ENCODE results near the gene SLC6A2.

Gene SLC6A2

DNA sequence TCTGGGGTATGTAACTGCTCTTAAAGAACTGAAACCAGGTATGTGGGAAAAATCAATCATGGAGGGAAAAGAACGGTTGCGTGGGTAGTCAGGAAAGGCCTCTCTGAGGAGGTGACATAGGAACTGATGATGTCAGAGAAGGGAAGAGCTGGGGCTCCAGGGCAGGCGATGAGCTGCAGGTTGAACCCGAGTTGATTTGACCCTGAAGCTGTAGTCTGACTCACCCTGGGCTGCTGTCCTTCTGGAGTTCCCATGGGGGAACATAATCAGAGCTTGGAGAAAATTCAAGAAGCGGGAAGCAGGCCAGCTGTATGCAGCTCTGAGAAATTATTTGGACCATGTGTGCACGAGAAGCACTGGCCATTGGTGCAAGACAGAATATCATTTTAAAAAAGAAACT is 16.7 kb downstream of the SLC6A2 start:
- DNase-seq (ENCODE audit: low read depth), result no peak

GRCh38 chr16:55678161-55678821 is 22.5 kb downstream of the SLC6A2 start:
- DNase-seq (ENCODE audit: low read depth), result no peak

GRCh38 chr16:55682086-55682485 is 26.3 kb downstream of the SLC6A2 start:
- no peak for DNase-seq (ENCODE audit: low read depth)

GRCh38 chr16:55685973-55686372 is 30.2 kb downstream of the SLC6A2 start:
- no peak for DNase-seq (ENCODE audit: low read depth)

DNA sequence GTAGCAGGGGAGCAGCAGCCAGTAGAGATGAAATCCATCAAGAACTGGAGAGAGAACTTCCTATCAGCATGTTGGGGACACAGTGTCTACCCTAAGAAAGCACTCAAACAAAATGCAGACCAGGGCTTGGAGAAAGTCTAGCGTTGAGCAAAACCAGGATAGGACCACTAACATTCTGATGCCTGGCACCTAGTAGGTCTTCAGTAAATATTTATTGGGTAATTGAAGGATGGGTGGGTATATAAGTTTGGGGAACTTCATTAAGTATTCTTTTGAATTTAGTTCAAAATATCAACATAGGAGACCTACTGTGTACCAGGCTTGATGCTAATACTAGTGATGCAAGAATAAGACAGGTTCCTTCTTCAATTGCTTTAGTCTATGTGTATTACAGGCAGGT is 30.9 kb downstream of the SLC6A2 start:
- DNase-seq (ENCODE audit: low read depth), result no peak

- no peak for DNase-seq (ENCODE audit: low read depth)
Observed at GRCh38 chr16:55687802-55688201, 32.0 kb downstream of the SLC6A2 start.

- DNase-seq (ENCODE audit: low read depth), result no peak
Observed at GRCh38 chr16:55690841-55691240, 35.1 kb downstream of the SLC6A2 start.

GRCh38 chr16:55691771-55692170 is 36.0 kb downstream of the SLC6A2 start:
- DNase-seq (ENCODE audit: low read depth), result no peak

DNA sequence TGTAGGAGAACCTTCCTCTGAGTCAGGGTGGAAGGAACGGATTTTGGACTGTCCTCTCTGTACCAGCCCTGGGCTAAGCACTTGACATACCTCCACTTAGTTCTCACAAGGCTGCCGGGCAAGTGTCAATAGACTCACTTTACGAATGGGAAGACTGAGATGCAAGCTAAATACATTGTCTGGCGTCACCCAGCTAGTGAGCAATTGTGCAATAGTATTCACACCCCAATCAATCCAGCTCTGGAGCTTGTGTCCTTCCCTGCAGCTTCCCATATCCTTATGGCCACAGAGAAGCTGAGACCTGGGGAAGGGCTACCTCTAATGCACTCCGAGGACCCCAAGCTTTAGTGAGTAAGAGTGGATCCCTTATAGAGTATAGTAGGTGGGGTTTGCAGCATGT is 39.8 kb downstream of the SLC6A2 start:
- DNase-seq (ENCODE audit: low read depth), result no peak

GRCh38 chr16:55697867-55698266 is 42.1 kb downstream of the SLC6A2 start:
- no peak for DNase-seq (ENCODE audit: low read depth)

GRCh38 chr16:55698331-55698730 is 42.5 kb downstream of the SLC6A2 start:
- DNase-seq (ENCODE audit: low read depth), result no peak

DNA sequence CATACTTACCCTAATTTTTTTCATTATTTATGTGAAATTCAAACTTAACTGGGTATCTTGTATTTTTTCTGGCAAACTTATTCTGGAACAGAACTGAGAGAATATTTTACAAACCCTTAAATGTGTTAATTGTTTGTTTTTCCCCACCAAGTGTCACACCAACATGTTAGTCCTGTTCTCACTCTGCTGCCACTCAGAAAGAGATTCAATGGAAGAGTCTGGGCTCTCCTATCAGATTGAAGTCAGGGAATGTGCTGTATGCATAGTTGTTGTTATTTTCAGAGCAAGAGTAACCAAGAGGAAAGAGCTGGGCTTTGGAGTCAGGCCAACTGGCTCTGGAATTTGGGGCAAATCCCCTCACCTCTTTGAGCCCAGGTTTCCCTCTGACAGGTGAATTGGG is 43.2 kb downstream of the SLC6A2 start:
- DNase-seq (ENCODE audit: low read depth), result no peak

GRCh38 chr16:55699616-55700015 is 43.8 kb downstream of the SLC6A2 start:
- no peak for DNase-seq (ENCODE audit: low read depth)

GRCh38 chr16:55700067-55700466 is 44.3 kb downstream of the SLC6A2 start:
- DNase-seq (ENCODE audit: low read depth), result no peak

GRCh38 chr16:55700961-55701360 is 45.2 kb downstream of the SLC6A2 start:
- DNase-seq (ENCODE audit: low read depth), result no peak

GRCh38 chr16:55701442-55702319 is 45.9 kb downstream of the SLC6A2 start:
- DNase-seq (ENCODE audit: low read depth), result no peak

DNA sequence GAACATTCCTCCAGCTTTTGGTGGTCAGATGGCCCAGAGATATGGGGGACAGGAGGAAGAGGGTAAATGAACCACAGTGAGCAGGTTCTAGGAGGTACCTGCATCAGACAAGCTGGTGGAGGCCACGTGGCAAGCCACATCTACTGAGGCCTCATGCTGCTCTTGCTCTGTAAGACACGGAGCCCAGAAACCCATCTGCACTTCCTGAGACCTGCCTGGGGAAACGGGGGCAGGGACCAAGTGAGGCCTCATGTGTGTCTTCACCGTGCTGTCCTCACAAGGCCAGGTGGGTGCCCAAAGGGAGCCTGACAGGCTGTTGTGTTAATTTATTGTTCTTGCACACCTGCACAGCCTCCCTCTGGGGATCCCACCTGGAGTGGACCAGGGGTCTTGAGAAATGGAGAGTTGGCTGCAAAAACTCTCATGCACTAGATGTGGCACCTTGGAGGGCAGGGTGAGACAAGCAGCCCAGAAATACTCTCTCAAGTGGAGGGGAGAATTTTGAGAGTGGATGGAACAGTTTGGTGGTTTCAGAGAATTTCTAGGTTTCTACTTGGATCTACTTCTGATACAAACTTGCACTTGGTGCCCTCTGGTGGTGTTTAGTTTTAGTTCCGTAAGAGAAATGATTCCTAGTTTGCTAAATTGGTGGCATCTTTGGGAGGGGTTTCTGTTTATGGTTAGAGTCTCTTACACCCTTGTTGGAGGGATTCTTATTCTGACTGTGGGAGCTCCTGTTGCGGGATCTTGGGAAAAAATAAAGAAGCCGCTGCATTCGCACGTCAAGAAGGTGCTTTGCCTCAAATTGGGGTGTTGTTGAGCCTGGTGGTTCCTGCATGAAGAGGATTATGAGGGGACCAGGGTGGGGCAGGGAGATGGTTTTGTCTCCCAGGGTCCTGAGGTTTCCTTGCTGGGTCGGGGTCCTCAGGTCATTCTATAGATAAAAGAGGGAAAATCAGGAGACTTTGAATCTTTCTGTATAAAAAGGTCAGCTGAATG is 47.5 kb downstream of the SLC6A2 start:
- no peak for DNase-seq (ENCODE audit: low read depth)

- DNase-seq (ENCODE audit: low read depth), result no peak
Observed at GRCh38 chr16:55706739-55707384, 51.1 kb downstream of the SLC6A2 start.

DNA sequence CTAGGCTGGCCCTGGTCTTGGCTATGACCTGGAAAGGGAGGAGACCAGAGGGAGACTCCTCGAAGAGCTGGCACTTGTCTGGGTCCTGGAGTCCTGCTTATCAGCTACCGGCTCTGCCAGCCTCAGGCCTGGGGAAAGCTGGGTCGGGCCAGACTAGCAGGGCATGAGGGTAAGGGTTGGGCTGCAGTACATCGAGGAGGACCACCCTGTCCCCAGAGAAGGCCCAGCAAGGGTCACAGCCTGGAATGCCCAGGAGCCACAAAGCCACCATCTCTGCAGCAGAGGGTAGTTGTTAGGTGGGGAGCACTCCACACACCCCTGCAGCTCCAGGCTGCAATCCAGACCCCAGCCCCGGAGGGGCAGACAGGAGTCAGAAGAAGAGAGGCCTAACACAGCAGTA is 54.0 kb downstream of the SLC6A2 start:
- no peak for DNase-seq (ENCODE audit: low read depth)

DNA sequence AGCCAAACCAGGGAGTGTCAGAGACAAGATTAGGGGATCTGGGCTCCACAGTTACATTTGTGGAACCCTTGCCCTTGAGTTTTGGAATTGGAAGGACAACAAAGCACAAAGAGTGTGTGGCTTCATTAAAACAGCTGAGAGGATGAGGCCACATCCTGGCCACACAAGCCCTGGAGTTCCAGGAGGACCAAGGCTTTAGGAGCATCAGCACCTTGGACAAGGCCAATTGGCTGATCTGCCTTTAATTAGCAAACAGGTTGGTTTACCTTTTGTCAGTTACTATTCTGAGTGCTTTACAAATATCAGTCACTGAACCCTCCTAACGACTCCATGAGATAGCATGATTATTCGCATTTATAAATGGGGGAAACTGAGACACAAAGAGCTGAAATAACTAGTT is 54.7 kb downstream of the SLC6A2 start:
- no peak for DNase-seq (ENCODE audit: low read depth)

DNA sequence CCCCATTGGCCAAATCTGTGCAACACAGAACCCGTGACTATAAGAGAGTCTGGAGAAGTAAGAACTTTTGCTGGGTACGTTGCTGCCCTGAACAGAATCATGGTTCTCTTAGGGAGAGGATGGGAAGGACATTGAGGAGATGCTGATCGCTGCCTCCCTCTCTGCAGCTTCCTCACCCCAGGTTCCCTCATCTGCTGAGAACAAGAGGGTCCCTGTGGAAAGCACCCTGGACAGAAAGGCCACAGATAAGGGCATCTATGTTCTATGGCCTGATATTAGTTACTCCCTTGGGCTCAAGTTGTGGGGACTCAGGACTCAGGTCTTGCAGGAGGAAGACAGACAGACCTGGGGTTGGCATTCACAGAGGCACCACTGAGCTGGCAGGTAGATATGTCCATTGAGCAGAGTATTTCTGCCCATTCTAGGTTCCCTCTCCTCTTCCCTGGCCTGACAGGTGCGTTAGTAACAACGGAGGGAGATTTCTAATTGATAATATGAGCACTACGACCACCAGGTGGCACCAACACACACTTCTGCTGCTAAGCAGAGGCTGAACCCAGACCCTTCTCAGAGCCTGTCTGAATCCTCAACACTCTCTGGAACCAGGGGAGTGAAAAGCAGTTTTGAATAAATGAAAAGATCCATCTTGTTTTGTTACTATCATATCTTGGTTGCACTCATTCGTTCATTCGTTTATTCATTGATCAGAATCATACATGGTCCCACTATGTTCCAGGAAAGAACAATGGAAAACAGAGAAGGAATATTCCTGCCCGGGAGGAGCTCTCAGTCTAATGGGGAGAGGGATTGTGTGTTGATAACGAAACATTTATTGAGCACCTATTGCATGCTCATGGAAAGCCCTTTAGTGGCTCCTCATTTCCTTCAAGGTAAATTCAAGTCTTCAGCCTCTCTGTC is 56.4 kb downstream of the SLC6A2 start:
- peak; percentile 5 for DNase-seq (ENCODE audit: low read depth)
